ENCODE results near the gene SLC39A9. TPM values are rescaled to one million over a fixed set of nuclear protein-coding genes. Genes with fewer than 3 reads are reported as not detected.
"Not testable (repeated sequence)": the region's sequence is repeated elsewhere in the genome, so short reads cannot be mapped to it uniquely, and the experiment has no call there.

The SLC39A9 gene
- polyA plus RNA-seq, 1 donor from 2014 or later = 88.5 TPM

- no peak overlapping the region for H3K9ac ChIP-seq (ENCODE audit: low read length)
- H3K4me3 ChIP-seq (ENCODE audit: low read length) = no peak overlapping the region
- no peaks in the 10 kb centered on the region for H3K9me3 ChIP-seq (ENCODE audit: low read length)
- no peaks in the 10 kb centered on the region for H4K20me1 ChIP-seq (ENCODE audit: insufficient read depth)
- H3F3A ChIP-seq (ENCODE audit: insufficient read depth, low read length, poor library complexity, severe bottlenecking) = no peaks in the 10 kb centered on the region
- H3K36me3 ChIP-seq (ENCODE audit: insufficient read depth, low read length) = no peaks in the 10 kb centered on the region
- H3K79me2 ChIP-seq (replicated peaks; ENCODE audit: insufficient read depth, low read length) = peaks cover 18% of the 10 kb centered on the region
- no peak overlapping the region for H2AFZ ChIP-seq (ENCODE audit: low read depth, low read length)
- no peaks in the 10 kb centered on the region for H3K9me2 ChIP-seq (ENCODE audit: insufficient read depth, low read length)
- no peak for TF ChIP-seq EZH2 (IDR thresholded peaks at IDR 0.05; ENCODE audit: borderline replicate concordance, insufficient read depth, low read length, poor library complexity, severe bottlenecking)
- no peak for TF ChIP-seq POLR2AphosphoS5 (IDR thresholded peaks at IDR 0.05)
- TF ChIP-seq EP300 (conservative IDR thresholded peaks at IDR 0.05; ENCODE audit: poor library complexity, severe bottlenecking) = no peak
- no peak for TF ChIP-seq REST (IDR thresholded peaks at IDR 0.05; ENCODE audit: borderline replicate concordance)
- TF ChIP-seq SMC3 (conservative IDR thresholded peaks at IDR 0.05; ENCODE audit: poor library complexity) = no peak
- no peak for TF ChIP-seq TAF1 (IDR thresholded peaks at IDR 0.05; ENCODE audit: low read depth)
- TF ChIP-seq RAD21 (conservative IDR thresholded peaks at IDR 0.05) = no peak
- no peak for TF ChIP-seq MXI1 (conservative IDR thresholded peaks at IDR 0.05; ENCODE audit: poor library complexity, severe bottlenecking)
- no peak for TF ChIP-seq CTCF (IDR thresholded peaks at IDR 0.05; ENCODE audit: poor library complexity, severe bottlenecking)
- H3K4me2 ChIP-seq (ENCODE audit: low read length) = no peak overlapping the region
- no peak overlapping the region for H3K27ac ChIP-seq (ENCODE audit: low read length)
- H3K27me3 ChIP-seq (ENCODE audit: insufficient read depth, low read depth, low read length) = no peaks in the 10 kb centered on the region
Measured at GRCh38 chr14:69378274-69378673, 20.2 kb upstream of the SLC39A9 start.

GRCh38 chr14:69387311-69387710, 11.2 kb upstream of the SLC39A9 start:
- no peaks in the 10 kb centered on the region for H3K27me3 ChIP-seq (ENCODE audit: insufficient read depth, low read depth, low read length)
- H3F3A ChIP-seq (ENCODE audit: insufficient read depth, low read length, poor library complexity, severe bottlenecking) = no peaks in the 10 kb centered on the region
- H3K36me3 ChIP-seq (ENCODE audit: insufficient read depth, low read length) = peaks cover 6% of the 10 kb centered on the region
- H2AFZ ChIP-seq (ENCODE audit: low read depth, low read length) = no peak overlapping the region
- no peak overlapping the region for H3K4me2 ChIP-seq (ENCODE audit: low read length)
- no peaks in the 10 kb centered on the region for H3K9me2 ChIP-seq (ENCODE audit: insufficient read depth, low read length)
- no peaks in the 10 kb centered on the region for H3K9me3 ChIP-seq (ENCODE audit: low read length)
- no peak overlapping the region for H3K4me3 ChIP-seq (ENCODE audit: low read length)
- no peak overlapping the region for H3K9ac ChIP-seq (ENCODE audit: low read length)
- TF ChIP-seq MXI1 (conservative IDR thresholded peaks at IDR 0.05; ENCODE audit: poor library complexity, severe bottlenecking) = no peak
- H3K79me2 ChIP-seq (replicated peaks; ENCODE audit: insufficient read depth, low read length) = peaks cover 53% of the 10 kb centered on the region
- peaks cover 1% of the 10 kb centered on the region for H4K20me1 ChIP-seq (ENCODE audit: insufficient read depth)
- no peak overlapping the region for H3K27ac ChIP-seq (ENCODE audit: low read length)

GRCh38 chr14:69391400-69391799, 7.1 kb upstream of the SLC39A9 start:
- not testable (repeated sequence) for H3K4me2 ChIP-seq (ENCODE audit: low read length); H3K9me3 ChIP-seq (ENCODE audit: low read length); H3K9me2 ChIP-seq (ENCODE audit: insufficient read depth, low read length); H3K4me3 ChIP-seq (ENCODE audit: low read length); H3F3A ChIP-seq (ENCODE audit: insufficient read depth, low read length, poor library complexity, severe bottlenecking); H3K9ac ChIP-seq (ENCODE audit: low read length); H3K36me3 ChIP-seq (ENCODE audit: insufficient read depth, low read length); H3K27me3 ChIP-seq (ENCODE audit: insufficient read depth, low read depth, low read length); H4K20me1 ChIP-seq (ENCODE audit: insufficient read depth); H3K27ac ChIP-seq (ENCODE audit: low read length); H2AFZ ChIP-seq (ENCODE audit: low read depth, low read length)
- peaks cover 67% of the 10 kb centered on the region for H3K79me2 ChIP-seq (replicated peaks; ENCODE audit: insufficient read depth, low read length)
